Glomerular visceral epithelial cell (primary cell): Measurements from ENCODE around the gene CRYBA1.
"Not testable (repeated sequence)": the region's sequence is repeated elsewhere in the genome, so short reads cannot be mapped to it uniquely, and the experiment has no call there.

Experiments used
- DNase-seq: peaks from one replicate; pipeline ENCODE4 v3.0.0-alpha.2; 2016; ENCODE audit errors: extremely low spot score

The CRYBA1 gene

DNA sequence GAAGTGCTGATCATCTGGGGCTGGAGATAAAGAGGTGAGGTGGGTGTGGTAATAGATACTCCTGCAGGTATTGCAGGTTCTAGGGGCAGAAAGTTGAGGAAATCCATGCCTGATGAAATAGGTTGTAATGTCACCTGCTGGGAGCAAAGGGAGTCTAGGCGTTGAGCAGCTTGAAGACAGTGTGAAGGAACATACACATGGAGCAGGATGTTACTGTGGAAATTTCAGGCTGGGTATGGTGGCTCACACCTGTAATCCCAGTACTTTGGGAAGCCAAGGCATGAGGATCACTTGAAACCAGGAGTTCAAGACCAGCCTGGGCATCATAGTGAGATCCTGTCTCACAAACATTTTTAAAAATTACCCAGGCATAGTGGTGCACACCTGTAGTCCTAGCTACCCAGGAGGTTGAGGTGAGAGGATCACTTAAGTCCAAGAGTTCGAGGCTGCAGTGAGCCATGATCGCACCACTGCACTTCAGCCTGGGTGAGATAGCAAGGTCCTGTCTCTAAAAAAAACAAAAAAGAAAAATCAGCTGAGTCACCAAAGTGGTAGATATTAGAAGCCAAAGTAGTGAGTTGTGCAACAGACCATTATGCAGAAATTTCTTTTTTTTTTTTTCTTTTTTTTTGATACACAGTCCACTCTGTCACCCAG, 9.1 kb upstream of the CRYBA1 start:
- peak; percentile 54 for DNase-seq

DNA sequence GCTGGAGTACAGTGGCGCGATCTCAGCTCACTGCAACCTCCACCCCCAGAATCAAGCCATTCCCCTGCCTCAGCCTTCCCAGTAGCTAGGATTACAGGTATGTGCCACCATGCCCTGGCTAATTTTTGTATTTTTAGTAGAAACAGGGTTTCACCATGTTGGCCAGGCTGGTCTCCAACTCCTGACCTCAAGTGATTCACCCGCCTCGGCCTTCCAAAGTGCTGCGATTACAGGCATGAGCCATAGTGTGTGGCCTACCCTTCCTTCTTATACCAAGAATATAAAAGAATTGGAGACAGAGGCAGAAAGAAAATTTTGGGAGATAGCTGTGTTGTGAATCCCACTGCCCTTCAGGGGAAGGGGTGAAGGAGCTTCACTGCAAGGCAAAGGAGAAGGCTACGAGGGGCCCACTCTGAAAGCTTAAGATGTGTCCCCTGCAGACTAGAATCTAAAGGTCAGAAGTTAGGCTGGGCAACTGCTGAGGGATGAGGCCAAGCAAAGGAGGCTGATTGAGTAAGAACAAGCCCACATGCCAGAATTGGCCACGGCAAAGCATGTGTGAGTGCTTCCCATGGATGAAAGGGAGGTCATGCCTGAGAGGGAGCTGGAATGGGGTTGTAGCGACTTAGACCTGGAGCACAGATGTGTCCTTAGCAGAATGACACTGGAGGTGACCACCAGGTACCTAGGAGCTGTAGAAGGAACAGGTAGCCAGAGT, 8.4 kb upstream of the CRYBA1 start:
- peak; percentile 47 for DNase-seq

DNA sequence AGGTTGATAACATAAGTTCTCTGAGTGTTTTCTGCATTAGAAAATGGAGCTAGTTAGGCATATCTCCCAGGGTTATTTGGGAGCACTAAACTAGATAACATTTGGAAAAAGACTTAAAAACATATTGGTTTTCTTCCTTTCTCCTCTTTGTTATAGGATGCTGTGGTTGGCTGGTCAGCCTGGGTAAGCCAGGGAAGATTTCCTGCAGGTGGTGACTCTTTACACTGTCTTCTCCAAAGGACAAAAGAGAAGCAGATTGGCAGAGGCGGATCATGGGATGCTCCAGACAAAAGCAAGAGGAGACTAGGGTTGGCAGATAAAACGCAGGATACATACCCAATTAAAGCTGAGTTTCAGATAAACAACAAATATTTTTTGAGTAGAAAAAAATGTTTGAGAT, 6.2 kb upstream of the CRYBA1 start:
- peak; percentile 44 for DNase-seq

DNA sequence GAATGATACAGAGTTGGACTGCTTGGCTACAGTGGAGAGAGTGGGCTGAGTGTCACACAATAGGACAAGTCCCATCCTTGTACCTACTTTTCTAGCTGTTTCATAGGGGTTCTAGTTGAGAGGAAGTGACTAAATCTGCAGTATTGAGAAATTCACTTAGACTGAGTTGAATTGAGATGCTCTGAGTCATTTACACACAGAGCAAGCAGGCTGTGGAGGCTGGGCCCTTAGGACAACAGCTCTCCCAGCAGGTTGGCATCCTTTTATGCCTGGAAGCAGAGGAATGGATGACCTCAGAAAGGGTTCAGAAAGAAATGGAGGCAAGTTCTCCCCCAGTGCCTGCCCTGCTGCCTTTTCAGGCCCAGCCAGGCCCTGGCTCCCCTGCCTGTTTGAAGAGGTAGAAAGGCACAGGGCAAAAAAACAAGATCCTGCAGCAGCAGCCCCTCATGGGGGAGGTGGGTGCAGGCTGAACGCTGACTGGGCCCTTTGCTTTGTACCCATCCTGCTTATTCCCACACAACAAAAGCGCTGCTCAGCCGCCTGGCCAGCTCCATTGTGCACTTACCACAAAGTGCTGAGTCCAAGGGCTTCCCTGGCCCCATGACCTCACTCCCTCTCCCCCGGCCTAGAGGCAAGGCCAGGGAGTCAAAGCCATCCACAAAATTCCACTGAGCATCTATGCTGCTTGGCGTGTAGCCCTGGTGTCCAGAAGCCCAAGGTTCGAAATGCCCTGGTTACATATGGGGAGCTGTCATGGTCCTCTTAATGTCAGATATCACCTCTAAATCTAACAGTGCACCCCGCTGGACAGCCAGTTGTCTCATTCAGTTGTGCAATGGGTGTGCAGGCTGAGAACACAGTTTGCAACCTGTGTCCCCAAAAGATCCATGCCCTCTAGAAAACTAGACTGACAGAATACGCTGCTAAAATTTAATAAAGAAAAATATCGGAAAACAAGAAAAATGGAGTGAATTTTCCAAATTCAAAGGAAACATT, 5.4 kb upstream of the CRYBA1 start:
- DNase-seq = peak; percentile 93

DNA sequence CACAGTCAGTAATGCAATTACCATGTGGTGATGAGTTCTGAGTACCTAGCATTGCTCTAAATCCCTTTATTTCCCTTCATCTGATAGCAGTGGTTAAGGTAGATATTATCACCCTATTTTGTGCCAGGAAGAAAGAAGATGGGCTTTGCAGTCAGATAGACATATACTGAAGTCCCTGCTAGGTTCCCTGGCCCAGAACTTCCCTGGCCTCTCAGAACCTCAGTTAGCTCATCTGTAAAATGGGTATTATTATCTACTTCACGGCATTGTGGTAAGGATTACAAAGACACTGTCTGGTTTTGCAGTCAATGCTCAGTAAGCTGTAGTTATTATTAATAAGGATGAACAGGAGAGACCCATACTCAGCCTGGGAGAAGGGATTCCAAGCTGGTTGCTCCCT, 4.6 kb upstream of the CRYBA1 start:
- no peak for DNase-seq

DNA sequence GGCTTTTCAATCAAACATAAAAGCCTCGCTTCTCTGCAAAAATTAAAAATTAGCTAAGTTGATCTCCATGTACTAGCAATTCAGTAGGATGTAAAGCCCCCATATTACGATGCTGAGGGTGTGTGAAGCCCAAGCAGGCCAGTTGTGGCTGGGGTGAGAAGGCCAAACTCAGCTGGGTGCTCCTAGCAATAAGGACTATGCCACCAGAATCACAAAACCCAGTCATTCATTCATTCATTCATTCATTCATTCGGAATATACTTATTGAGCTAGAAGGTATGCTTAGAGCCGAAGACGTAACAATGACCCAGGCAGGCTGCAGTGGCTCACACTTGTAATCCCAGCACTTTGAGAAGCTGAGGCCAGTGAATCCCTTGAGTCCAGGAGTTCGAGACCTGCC, 3.9 kb upstream of the CRYBA1 start:
- DNase-seq = no peak

DNA sequence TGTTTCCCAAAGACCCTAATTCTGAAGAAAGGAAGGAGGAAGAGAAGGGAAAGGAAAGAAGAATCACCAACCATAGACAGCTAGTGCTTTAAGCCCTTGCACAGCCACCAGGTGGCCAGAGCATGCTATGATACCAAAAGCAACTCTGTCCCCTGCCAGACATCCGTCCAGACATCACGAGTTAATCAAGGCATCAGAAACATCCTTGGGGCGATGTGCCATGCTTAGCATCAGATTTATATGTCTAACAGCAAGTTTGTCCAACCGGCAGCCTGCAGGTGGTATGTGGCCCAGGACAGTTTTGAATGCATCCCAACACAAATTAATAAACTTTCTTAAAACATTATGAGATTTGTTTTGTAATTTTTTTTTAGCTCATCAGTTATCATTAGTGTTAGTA, 2.9 kb upstream of the CRYBA1 start:
- no peak for DNase-seq

DNA sequence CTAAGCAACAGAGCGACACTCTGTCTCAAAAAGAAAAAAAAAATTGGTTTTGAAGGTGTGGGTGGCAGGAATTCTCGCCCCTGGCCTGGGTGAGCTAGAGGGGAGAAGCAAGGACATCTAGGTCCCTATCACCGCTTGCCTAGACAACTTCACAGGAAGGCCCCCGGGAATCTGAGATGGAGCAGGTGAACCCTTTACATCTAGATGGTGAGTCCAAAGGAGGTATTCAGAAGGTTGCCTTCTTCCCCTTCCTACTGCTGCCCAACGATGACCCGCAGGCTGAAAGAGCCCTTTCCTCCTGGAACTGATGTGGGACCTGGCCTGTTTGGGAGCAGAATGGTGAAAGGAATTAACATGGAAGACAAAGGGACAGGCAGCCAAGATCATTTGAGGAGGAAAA, 1.3 kb upstream of the CRYBA1 start:
- DNase-seq = no peak

DNA sequence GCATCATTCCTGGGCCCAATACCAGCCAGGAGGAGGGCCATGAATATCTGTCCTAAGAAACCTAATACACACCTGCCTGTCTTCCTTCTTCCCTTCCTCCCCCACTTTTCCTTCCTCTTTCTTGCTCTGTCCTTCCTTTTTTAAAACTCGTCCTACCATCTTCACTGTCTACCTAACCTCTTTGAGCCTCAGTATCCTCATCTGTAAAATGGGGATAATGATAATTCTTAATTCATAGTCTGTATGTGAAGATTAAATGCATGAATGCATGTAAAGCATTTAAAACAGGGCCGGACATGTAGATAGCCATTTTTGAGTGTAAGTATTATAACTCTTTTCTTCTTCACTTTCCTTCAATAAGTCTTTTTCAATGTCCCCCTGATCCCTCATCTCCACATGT, 560 bp downstream of the CRYBA1 start:
- DNase-seq = no peak

DNA sequence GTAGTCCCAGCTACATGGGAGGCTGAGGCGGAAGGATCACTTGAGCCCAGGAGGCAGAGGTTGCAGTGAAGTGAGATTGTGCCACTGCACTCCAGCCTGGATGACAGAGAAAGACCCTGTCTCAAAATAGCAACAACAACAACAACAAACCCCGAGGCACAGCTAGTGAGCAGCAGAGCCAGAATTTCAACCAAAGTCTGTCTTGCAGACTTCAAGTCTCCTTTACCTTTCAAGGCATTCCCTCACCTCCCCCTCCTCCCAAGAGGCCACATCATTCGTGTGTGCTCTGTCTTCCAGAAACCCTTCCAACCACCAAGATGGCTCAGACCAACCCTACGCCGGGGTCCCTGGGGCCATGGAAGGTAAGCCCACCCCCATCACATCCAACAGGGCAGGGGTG, 2.2 kb downstream of the CRYBA1 start:
- no peak for DNase-seq

DNA sequence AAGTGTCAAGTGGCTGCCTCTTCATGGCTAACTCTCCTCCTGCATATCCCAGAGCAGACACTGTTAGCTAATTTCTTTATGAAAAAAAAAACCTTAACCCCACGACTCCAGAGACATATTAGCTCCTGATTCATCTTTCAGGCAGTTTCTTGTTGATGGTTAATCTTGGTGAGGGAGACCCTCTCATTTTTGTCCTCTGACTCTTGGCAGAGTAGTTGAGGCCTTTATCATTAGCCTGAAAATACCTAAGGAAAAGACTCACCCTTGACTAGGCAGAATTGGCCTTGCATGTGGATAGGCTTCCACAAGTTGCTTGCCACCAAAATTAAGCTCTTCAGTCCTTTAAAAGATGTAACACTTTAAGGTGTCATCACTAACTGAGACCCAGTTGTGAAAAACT, 4.0 kb downstream of the CRYBA1 start:
- DNase-seq = peak; percentile 42

DNA sequence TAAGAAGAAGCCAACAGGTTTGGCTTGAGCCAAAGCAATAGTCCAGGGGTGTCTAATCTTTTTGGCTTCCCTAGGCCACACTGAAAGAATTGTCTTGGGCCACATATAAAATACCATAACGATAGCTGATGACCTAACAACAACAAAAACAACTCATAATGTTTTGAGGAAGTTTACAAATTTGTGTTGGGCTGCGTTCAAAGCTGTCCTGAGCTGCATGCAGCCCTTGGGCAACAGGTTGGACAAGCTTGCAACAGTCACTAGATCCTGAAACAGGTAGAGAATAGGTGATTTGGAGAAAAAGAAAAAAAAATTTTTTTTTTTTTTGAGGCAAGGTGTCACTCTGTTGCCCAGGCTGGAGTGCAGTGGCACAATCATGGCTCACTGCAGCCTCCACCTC, 4.5 kb downstream of the CRYBA1 start:
- no peak for DNase-seq

DNA sequence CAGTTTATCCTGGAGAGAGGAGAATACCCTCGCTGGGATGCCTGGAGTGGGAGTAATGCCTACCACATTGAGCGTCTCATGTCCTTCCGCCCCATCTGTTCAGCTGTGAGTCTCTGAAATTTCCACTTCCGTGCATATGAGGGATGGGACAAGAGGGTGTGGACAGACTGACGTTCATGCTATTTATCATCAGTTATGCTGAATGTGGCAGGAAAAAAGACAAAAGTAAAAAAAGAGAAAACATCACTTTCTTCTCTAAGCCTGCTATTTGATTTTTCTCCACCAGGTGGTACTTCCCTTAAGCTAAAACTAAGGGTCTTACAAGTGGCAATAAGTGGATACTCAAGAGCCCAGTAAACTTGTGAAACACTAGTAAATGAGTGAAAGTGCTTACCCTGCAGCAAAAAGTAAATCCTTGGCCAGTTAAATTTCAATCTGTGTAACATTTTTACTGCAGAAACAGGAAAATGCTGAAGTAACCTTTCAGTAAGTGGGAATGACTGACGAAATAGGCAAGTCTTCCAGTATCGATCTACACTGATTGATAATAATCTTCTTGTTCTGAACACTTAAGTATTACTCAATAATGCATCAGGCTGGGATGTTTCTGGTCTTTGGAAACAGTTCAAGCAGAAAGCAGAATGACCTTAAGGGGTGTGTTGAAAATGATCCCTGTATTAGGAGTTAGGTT, 5.6 kb downstream of the CRYBA1 start:
- peak; percentile 28 for DNase-seq

DNA sequence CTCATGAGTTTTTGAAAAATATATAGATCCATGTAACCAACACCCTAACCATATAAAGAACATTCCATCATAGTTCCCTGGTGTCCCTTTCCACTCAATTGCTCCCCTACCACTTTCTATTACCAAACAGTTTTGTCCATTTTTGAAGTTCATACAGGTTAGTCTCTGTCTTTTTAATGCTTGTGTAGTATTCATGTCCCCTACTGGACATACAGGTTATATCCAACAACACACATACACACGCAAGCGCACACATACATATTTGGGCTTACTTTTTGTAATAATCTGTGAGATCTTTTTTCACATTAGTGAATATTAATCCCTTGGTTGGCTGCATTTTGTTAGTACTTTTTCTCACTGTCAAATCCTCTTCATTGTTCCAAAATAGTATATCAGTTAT, 6.4 kb downstream of the CRYBA1 start:
- DNase-seq = no peak

DNA sequence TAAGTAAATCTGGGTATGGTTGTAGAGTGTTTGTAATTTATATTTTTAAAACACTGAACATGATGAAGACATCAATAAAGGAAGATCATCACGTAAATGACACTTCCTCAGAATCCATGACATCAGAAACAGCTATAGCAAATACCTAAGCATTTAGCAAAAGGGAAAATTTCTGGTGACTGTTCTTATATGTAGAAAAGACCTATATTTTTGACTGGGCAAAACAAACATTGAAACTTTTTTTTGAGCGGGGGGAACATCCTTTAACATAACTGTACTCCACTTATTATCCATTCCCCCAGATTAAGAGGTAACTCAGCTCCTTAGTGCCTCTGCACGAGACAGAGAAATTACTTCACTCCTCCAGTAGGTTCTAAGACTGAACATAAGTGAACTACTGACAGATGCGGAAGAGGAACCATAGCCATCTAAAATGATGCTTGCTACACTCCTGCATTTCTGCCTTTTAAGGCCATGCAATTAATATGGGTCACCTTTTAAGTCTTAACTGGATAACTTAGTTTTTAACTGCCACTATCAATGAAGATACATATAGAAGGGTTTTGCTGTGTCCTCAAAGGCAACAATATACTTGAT, 9.4 kb downstream of the CRYBA1 start:
- DNase-seq = no peak

DNA sequence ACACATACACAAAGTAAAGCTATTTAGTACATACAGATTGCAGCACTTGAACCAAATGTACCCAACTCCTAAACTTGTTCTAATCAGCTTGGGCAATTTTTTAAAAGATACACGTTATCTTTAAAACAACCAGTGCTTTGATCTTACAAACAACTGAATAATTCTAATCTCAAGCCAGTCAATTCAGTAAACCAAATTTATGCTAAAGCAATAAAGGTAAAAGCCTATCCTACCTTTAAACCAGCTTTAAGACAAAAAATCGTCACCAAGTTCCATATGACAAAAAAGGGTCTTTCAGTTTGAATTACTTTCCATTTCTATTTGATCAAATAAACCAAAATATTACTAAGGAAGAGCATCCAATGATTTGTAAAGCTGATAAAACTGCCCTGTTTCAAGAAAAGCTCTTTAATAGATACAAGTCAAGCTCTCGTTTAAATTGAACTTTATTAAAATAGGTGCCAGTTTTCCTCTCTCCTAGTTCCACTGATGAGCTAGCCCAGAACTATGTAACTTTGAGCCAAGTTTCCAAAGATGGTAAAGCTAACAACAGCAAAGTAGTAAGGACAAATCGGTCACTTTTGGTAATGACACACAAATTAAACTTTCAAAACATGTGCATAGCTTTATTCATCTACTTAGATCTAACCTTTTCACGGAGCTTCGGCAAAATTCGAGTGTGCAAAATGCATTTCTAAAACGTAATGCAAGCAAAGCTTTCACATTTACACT, 10.2 kb downstream of the CRYBA1 start:
- DNase-seq = no peak

DNA sequence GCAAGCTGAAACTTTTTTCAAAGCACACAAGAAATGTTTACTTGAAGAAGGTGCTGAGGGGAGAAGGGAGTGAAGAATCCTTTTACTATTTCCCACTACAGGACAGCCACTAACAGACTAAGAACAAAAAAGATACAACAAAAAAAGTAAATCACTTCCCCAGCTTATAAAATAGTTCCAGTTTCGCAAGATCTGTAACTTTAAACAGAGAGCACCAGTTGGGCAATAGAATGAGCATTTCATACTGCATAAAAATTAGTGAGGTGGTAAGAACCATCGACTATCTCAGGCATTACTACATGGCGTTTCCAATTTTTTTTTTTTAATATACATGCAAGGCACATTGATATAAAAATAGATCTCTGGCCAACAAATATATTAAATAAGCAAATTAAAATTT, 11.1 kb downstream of the CRYBA1 start:
- no peak for DNase-seq

DNA sequence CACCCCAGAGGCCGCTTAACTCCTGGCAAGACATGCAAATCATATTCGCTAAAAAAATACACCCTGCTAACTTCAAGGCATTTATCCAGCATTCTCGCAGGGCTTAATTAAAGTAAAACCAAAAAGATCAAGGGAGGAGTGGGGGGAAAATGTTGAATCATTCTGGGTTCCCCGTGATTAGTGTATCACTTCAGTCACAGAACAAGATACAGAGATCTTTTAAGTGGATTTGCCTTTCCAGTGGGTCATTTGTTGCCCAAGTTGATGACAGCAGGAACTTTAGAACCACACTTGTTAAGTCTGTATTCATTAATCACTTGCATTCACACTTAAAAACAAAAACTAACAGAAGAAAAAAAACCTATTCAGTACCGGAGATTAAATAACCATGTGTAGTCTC, 17.3 kb downstream of the CRYBA1 start:
- no peak for DNase-seq

DNA sequence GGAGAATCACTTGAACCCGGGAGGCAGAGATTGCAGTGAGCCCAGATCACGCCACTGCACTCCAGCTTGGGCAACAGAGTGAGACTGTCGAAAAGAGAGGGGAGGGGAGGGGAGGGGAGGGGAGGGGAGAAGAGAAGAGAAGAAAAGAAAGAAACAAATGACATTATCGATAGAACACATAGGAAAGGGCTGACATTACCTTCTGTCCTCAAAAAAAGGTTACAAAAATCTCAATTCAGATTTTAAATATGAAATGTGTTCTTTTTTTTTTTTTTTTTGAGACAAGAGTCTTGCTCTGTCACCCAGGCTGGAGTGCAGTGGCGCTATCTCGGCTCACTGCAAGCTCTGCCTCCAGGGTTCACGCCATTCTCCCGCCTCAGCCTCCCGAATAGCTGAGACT, 25.3 kb downstream of the CRYBA1 start:
- DNase-seq = not testable (repeated sequence)

DNA sequence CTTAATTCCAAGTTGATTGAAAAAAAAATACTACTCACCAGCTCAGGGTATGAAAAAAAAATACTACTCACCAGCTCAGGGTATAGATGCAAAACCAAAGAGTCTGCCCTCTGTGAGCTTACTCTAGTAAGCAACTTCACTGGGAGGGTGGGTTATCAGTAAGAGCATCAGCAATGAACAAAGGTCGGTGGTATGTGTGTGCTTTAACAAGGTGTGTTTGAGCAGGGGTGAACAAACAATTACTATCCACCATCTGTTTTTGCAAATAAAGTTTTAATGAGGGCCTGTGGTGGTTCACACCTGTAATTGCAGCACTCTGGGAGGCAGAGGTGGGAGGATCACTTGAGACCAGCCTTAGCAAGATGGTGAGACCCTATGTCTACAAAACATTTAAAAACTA, 27.3 kb downstream of the CRYBA1 start:
- no peak for DNase-seq

DNA sequence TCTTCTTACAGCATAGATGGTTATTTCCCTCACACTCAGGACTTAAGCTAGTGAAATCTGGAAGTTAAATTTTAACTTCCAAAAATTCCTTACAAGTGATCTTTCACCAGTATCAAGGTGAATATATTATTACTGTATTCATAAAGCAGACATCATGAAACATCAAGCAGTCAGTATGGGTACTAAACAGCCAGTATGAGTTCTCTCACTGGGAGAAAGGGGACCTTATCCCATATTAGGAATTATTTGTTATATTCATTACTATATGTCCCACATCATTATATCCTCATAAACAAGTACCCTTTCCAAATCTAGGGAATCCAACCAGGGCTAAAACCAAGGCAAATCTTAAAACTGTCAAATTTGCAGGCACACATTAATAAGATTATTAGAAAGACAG, 32.0 kb downstream of the CRYBA1 start:
- no peak for DNase-seq
